HG02938 (cell line): Measurements from ENCODE around the gene AP5Z1.

Experiments
- ATAC-seq: cut with Tn5 transposase; IDR thresholded peaks from one replicate; pipeline ENCODE4 v1.9.1; 2021; ENCODE audit warnings: mild to moderate bottlenecking, moderate library complexity; ENCODE audit not compliant: unreplicated experiment

AP5Z1 gene

GRCh38 chr7:4837803-4838625 lies 62.6 kb downstream of the AP5Z1 start:
- no peak for ATAC-seq

DNA sequence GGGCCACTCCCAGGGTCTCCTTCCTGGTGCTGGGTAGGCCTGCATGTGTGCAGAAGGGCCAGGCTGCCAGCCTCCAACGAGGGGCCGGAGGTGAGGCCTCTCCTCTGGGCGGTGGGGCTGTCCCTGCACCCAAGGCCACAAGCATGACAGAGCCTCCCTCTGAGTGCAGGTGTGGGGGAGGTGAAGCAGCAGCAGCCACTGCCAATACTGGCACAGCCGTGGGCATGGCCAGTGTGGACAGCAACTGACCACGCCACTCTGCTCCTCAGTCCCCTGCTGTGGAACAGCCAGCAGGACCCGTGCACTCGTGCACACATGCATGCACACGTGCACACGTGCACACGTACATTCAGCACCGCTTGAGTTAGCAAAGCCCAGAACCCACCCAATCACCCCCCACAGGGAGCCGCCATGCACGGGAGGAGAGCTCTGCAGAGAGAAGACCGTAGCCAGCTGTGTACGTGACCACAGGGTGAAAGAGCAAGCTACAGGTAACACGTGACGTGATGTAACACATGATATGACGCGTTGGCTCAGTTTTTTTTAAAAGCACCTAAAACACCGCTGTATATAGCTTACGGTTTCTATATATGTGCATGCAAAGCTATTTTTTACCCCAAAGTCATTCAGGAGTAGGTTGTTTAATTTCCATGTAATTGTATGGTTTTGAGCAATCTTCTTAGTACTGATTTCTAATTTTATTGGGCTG lies 63.4 kb downstream of the AP5Z1 start:
- no peak for ATAC-seq

GRCh38 chr7:4840079-4840501 lies 64.7 kb downstream of the AP5Z1 start:
- no peak for ATAC-seq
